ENCODE measurements around the gene APP. TPM values are rescaled to one million over a fixed set of nuclear protein-coding genes. Genes with fewer than 3 reads are reported as not detected.

The APP gene
- total and polyA plus RNA-seq, 2 of the 13 experiments (the other 11 are each of a cell fraction or from before 2014, with no cell fraction given) = 70.6 to 262 TPM

DNA sequence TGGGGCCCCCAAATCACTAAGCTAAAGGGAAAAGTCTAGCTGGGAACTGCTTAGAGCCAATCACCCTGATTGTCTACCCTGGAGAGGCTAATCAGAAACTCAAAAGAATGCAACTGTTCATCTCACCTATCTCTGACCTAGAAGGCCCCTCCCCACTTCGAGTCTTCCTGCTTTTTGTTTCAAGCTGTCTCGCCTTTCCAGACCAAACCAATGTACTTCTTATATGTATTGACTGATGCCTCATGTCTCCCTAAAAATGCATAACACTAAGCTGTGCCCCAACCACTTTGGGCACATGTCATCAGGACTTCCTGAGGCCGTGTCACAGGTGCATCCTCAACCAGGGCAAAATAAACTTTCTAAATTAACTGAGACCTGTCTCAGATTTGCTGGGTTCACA, 209.5 kb downstream of the APP start:
- no TSS peak for BruUV-seq (replicated peaks)
- CTCF ChIA-PET (ENCODE audit: low intra/inter-chr PET ratio, low total read pairs) = no interaction called here
- TF ChIP-seq MTA1 (CRISPR knock-in tag; IDR thresholded peaks at IDR 0.05; ENCODE audit: borderline replicate concordance) = no peak
- TF ChIP-seq, protein P1, sequence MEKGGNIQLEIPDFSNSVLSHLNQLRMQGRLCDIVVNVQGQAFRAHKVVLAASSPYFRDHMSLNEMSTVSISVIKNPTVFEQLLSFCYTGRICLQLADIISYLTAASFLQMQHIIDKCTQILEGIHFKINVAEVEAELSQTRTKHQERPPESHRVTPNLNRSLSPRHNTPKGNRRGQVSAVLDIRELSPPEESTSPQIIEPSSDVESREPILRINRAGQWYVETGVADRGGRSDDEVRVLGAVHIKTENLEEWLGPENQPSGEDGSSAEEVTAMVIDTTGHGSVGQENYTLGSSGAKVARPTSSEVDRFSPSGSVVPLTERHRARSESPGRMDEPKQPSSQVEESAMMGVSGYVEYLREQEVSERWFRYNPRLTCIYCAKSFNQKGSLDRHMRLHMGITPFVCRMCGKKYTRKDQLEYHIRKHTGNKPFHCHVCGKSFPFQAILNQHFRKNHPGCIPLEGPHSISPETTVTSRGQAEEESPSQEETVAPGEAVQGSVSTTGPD (CRISPR knock-in tag; IDR thresholded peaks at IDR 0.05) = no peak
- no peak for TF ChIP-seq ZNF567 (CRISPR knock-in tag; IDR thresholded peaks at IDR 0.05; ENCODE audit: borderline replicate concordance)
- no peak for TF ChIP-seq FOXJ3 (CRISPR knock-in tag; IDR thresholded peaks at IDR 0.05; ENCODE audit: borderline replicate concordance)
- TF ChIP-seq, protein P2, sequence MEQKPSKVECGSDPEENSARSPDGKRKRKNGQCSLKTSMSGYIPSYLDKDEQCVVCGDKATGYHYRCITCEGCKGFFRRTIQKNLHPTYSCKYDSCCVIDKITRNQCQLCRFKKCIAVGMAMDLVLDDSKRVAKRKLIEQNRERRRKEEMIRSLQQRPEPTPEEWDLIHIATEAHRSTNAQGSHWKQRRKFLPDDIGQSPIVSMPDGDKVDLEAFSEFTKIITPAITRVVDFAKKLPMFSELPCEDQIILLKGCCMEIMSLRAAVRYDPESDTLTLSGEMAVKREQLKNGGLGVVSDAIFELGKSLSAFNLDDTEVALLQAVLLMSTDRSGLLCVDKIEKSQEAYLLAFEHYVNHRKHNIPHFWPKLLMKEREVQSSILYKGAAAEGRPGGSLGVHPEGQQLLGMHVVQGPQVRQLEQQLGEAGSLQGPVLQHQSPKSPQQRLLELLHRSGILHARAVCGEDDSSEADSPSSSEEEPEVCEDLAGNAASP (CRISPR knock-in tag; IDR thresholded peaks at IDR 0.05; ENCODE audit: borderline replicate concordance) = no peak
- TF ChIP-seq ZNF350 (CRISPR knock-in tag; IDR thresholded peaks at IDR 0.05; ENCODE audit: borderline replicate concordance, low read depth) = no peak
- TF ChIP-seq SP4 (CRISPR knock-in tag; IDR thresholded peaks at IDR 0.05) = no peak
- TF ChIP-seq HNRNPUL1 (IDR thresholded peaks at IDR 0.05; ENCODE audit: low read depth, low read length) = no peak
- TF ChIP-seq NONO (IDR thresholded peaks at IDR 0.05) = no peak
- no peak for TF ChIP-seq NONO (CRISPR knock-in tag; conservative IDR thresholded peaks at IDR 0.05)
- no peak for TF ChIP-seq MAFF (IDR thresholded peaks at IDR 0.05; ENCODE audit: low read depth, low read length)
- TF ChIP-seq KDM4B (CRISPR knock-in tag; IDR thresholded peaks at IDR 0.05) = no peak
- TF ChIP-seq, protein P3, sequence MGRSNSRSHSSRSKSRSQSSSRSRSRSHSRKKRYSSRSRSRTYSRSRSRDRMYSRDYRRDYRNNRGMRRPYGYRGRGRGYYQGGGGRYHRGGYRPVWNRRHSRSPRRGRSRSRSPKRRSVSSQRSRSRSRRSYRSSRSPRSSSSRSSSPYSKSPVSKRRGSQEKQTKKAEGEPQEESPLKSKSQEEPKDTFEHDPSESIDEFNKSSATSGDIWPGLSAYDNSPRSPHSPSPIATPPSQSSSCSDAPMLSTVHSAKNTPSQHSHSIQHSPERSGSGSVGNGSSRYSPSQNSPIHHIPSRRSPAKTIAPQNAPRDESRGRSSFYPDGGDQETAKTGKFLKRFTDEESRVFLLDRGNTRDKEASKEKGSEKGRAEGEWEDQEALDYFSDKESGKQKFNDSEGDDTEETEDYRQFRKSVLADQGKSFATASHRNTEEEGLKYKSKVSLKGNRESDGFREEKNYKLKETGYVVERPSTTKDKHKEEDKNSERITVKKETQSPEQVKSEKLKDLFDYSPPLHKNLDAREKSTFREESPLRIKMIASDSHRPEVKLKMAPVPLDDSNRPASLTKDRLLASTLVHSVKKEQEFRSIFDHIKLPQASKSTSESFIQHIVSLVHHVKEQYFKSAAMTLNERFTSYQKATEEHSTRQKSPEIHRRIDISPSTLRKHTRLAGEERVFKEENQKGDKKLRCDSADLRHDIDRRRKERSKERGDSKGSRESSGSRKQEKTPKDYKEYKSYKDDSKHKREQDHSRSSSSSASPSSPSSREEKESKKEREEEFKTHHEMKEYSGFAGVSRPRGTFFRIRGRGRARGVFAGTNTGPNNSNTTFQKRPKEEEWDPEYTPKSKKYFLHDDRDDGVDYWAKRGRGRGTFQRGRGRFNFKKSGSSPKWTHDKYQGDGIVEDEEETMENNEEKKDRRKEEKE (IDR thresholded peaks at IDR 0.05) = no peak
- TF ChIP-seq PHF21A (CRISPR knock-in tag; IDR thresholded peaks at IDR 0.05) = no peak
- TF ChIP-seq KAT8 (CRISPR knock-in tag; IDR thresholded peaks at IDR 0.05) = no peak
- no peak for TF ChIP-seq ZFYVE20 (CRISPR knock-in tag; IDR thresholded peaks at IDR 0.05; ENCODE audit: borderline replicate concordance, low read depth)
- no peak for TF ChIP-seq CHD2 (IDR thresholded peaks at IDR 0.05; ENCODE audit: low read depth, low read length)
- no peak for TF ChIP-seq FOSL2 (CRISPR knock-in tag; IDR thresholded peaks at IDR 0.05)

More for the DNA sequence above, 209.5 kb downstream of the APP start:
- 50% methylated on average over 3 of the region's 3 CpGs for WGBS (ENCODE audit: low lambda C conversion rate)
- in situ Hi-C loops (cut with HindIII; ENCODE audit: extremely low pct_ligation_motif_present, low pct_unique_long_range_greater_than_20kb) = no loop called here
- H3K4me2 ChIP-seq (ENCODE audit: low read depth, low read length) = no peak overlapping the region
- H3K9ac ChIP-seq (ENCODE audit: insufficient read depth, low read depth, low read length) = no peak overlapping the region
- no peaks in the 10 kb centered on the region; a peak in 1 of 5 replicates for H3K27me3 ChIP-seq (ENCODE audit: control insufficient read depth in 1 of 2, insufficient read depth in 2 of 2, low read length in 2 of 2)
- DNase-seq (ENCODE audit: low spot score) (no peak), ATAC-seq (no peak), FAIRE-seq (no peak)
- H2AFZ ChIP-seq (ENCODE audit: low read length) = no peak overlapping the region
- POLR2A ChIA-PET = no interaction called here
- no peak overlapping the region for H3K27ac ChIP-seq (ENCODE audit: extremely low read length, insufficient read depth, low read length)
- no peaks in the 10 kb centered on the region; a peak in 2 of 5 replicates for H3K36me3 ChIP-seq (replicated peaks in 1 of 2; ENCODE audit: control insufficient read depth in 1 of 2, insufficient read depth in 2 of 2, low read length in 2 of 2)
- no peaks in the 10 kb centered on the region for H3K9me3 ChIP-seq (ENCODE audit: low read length)
- no peaks in the 10 kb centered on the region for H3K4me1 ChIP-seq (ENCODE audit: insufficient read depth, low read length)
- H3K4me3 ChIP-seq (replicated peaks in 1 of 3; ENCODE audit: insufficient read depth in 1 of 3, low read depth in 2 of 3, low read length in 3 of 3) = no peak overlapping the region
- H4K20me1 ChIP-seq (ENCODE audit: insufficient read depth, low read length) = no peaks in the 10 kb centered on the region
- intact Hi-C loops (cut with micrococcal nuclease; ENCODE audit: unreplicated experiment) = no loop called here
- no peaks in the 10 kb centered on the region for H3K79me2 ChIP-seq (ENCODE audit: insufficient read depth, low read length)

Measured in HepG2 (cell line).